ENCODE data around the gene SLC10A6.

The SLC10A6 gene

GRCh38 chr4:86815653-86816052 lies 33.5 kb downstream of the SLC10A6 start:
- no peak for TF ChIP-seq CTCF (IDR thresholded peaks at IDR 0.05; ENCODE audit: control insufficient read depth, insufficient read depth, low read depth, low read length, missing control alignments)
- no peak for DNase-seq (ENCODE audit: low read depth)

GRCh38 chr4:86810847-86811246 lies 38.3 kb downstream of the SLC10A6 start:
- TF ChIP-seq CTCF (IDR thresholded peaks at IDR 0.05; ENCODE audit: control insufficient read depth, insufficient read depth, low read depth, low read length, missing control alignments): no peak
- no peak overlapping the region for H3K4me3 ChIP-seq (ENCODE audit: control insufficient read depth, low read depth, low read length)
- no peak for DNase-seq (ENCODE audit: low read depth)

More at GRCh38 chr4:86815653-86816052, 33.5 kb downstream of the SLC10A6 start:
- H3K4me3 ChIP-seq (ENCODE audit: control insufficient read depth, low read depth, low read length): no peak overlapping the region

- H3K4me3 ChIP-seq (ENCODE audit: control insufficient read depth, low read depth, low read length): no peak overlapping the region
- TF ChIP-seq CTCF (IDR thresholded peaks at IDR 0.05; ENCODE audit: control insufficient read depth, insufficient read depth, low read depth, low read length, missing control alignments): no peak
- no peak for DNase-seq (ENCODE audit: low read depth)
Measured at GRCh38 chr4:86809809-86810208, 39.4 kb downstream of the SLC10A6 start.

- H3K4me3 ChIP-seq (ENCODE audit: control insufficient read depth, low read depth, low read length): no peak overlapping the region
- no peak for DNase-seq (ENCODE audit: low read depth)
- TF ChIP-seq CTCF (IDR thresholded peaks at IDR 0.05; ENCODE audit: control insufficient read depth, insufficient read depth, low read depth, low read length, missing control alignments): no peak
Measured at GRCh38 chr4:86791126-86791525, 58.1 kb downstream of the SLC10A6 start.

- TF ChIP-seq CTCF (IDR thresholded peaks at IDR 0.05; ENCODE audit: control insufficient read depth, insufficient read depth, low read depth, low read length, missing control alignments): no peak
- no peak overlapping the region for H3K4me3 ChIP-seq (ENCODE audit: control insufficient read depth, low read depth, low read length)
- DNase-seq (ENCODE audit: low read depth): no peak
Measured at GRCh38 chr4:86788826-86789225, 60.4 kb downstream of the SLC10A6 start.

GRCh38 chr4:86778175-86778574 lies 71.0 kb downstream of the SLC10A6 start:
- H3K4me3 ChIP-seq (ENCODE audit: control insufficient read depth, low read depth, low read length): no peak overlapping the region
- no peak for DNase-seq (ENCODE audit: low read depth)
- TF ChIP-seq CTCF (IDR thresholded peaks at IDR 0.05; ENCODE audit: control insufficient read depth, insufficient read depth, low read depth, low read length, missing control alignments): no peak

GRCh38 chr4:86775061-86775460 lies 74.1 kb downstream of the SLC10A6 start:
- no peak for DNase-seq (ENCODE audit: low read depth)
- no peak overlapping the region for H3K4me3 ChIP-seq (ENCODE audit: control insufficient read depth, low read depth, low read length)
- no peak for TF ChIP-seq CTCF (IDR thresholded peaks at IDR 0.05; ENCODE audit: control insufficient read depth, insufficient read depth, low read depth, low read length, missing control alignments)

Measured in AG09309 (cell line).